CD14-positive monocyte (primary cell): ENCODE results near the gene ERBB3. TPM values are rescaled to one million over a fixed set of nuclear protein-coding genes. Genes with fewer than 3 reads are reported as not detected.
A peak's percentile ranks its signal among the peaks of the same experiment; 100 is the strongest.

Experiments
- DNase-seq, 3 donors: peaks; one replicate each; pipeline ENCODE4 v3.0.0-alpha.2; 2011 to 2022
- H2AFZ ChIP-seq: 2 replicates; pipeline ENCODE4 v1.6.0; 2012; ENCODE audit warnings: mild to moderate bottlenecking, low read depth, low read length, inconsistent platforms; ENCODE audit not compliant: insufficient read depth, poor library complexity, severe bottlenecking
- H3K27ac ChIP-seq, 2 donors: 1 replicate in 1 of 2; 2 replicates in 1 of 2; pipeline ENCODE4 v1.5.1; 2012 to 2013; ENCODE audit warnings: low read length in 2 of 2, control low read depth in 1 of 2, inconsistent platforms in 1 of 2, low read depth in 1 of 2, mild to moderate bottlenecking in 1 of 2
- H3K27me3 ChIP-seq, 2 donors: one replicate each; pipeline versions ENCODE4 v1.6.0 to v1.6.1; 2011 to 2013; ENCODE audit warnings: low read length in 2 of 2; ENCODE audit not compliant: control insufficient read depth in 2 of 2, insufficient read depth in 2 of 2
- H3K36me3 ChIP-seq, 2 donors: replicated peaks in 1 of 2; 1 replicate in 1 of 2; 2 replicates in 1 of 2; pipeline versions ENCODE4 v1.5.1 to v1.6.1; 2012 to 2013; ENCODE audit warnings: low read length in 2 of 2, control low read depth in 1 of 2, inconsistent platforms in 1 of 2, mild to moderate bottlenecking in 1 of 2; ENCODE audit not compliant: insufficient read depth in 2 of 2, control insufficient read depth in 1 of 2
- H3K4me1 ChIP-seq, 2 donors: 1 replicate in 1 of 2; 2 replicates in 1 of 2; pipeline versions ENCODE4 v1.5.1 to v1.6.1; 2012 to 2013; ENCODE audit warnings: low read length in 2 of 2, control low read depth in 1 of 2, inconsistent platforms in 1 of 2, mild to moderate bottlenecking in 1 of 2, moderate library complexity in 1 of 2; ENCODE audit not compliant: insufficient read depth in 2 of 2, control insufficient read depth in 1 of 2
- H3K4me2 ChIP-seq: replicated peaks from 2 replicates; pipeline ENCODE3; 2012; ENCODE audit warnings: low read length, moderate library complexity, mild to moderate bottlenecking; ENCODE audit not compliant: poor library complexity, severe bottlenecking; ENCODE audit errors: extremely low read depth
- H3K4me3 ChIP-seq, 3 experiments: fragments of 200-600 bp in 1 of 3; sonication (generic) in 1 of 3; replicated peaks in 1 of 3; 1 replicate in 2 of 3; 2 replicates in 1 of 3; pipeline ENCODE4 v1.5.1; 2011 to 2013; ENCODE audit warnings: low read length in 3 of 3, mild to moderate bottlenecking in 3 of 3, control low read depth in 2 of 3, low read depth in 2 of 3, inconsistent platforms in 1 of 3, moderate library complexity in 1 of 3
- H3K79me2 ChIP-seq: 2 replicates; pipeline ENCODE4 v1.6.0; 2012; ENCODE audit warnings: mild to moderate bottlenecking, control low read depth, inconsistent platforms, low read length, moderate library complexity; ENCODE audit not compliant: insufficient read depth
- H3K9ac ChIP-seq: 2 replicates; pipeline ENCODE4 v1.6.0; 2017; ENCODE audit warnings: low read length, mild to moderate bottlenecking; ENCODE audit not compliant: insufficient read depth, poor library complexity, severe bottlenecking
- H3K9me3 ChIP-seq, 2 donors: replicated peaks in 1 of 2; 1 replicate in 1 of 2; 2 replicates in 1 of 2; pipeline versions ENCODE4 v1.5.1 to v1.6.1; 2012 to 2013; ENCODE audit warnings: low read length in 2 of 2, control low read depth in 1 of 2; ENCODE audit not compliant: control insufficient read depth in 1 of 2, insufficient read depth in 1 of 2
- H4K20me1 ChIP-seq: 2 replicates; pipeline ENCODE4 v1.6.0; 2012; ENCODE audit warnings: mild to moderate bottlenecking, low read length, control low read depth, moderate library complexity; ENCODE audit not compliant: insufficient read depth
- H3K27ac Mint-ChIP-seq, 7 donors: one replicate each; pipeline ENCODE4 v1.8.0; 2020; ENCODE audit warnings: mild to moderate bottlenecking in 7 of 7, mixed read lengths in 7 of 7, moderate library complexity in 6 of 7, inconsistent platforms in 2 of 7
- H3K27me3 Mint-ChIP-seq, 3 donors: one replicate each; pipeline ENCODE4 v1.8.0; 2021 to 2022; ENCODE audit warnings: low read depth in 3 of 3, mild to moderate bottlenecking in 3 of 3, mixed read lengths in 3 of 3, moderate library complexity in 3 of 3, inconsistent platforms in 1 of 3
- H3K36me3 Mint-ChIP-seq, 2 donors: one replicate each; pipeline ENCODE4 v1.8.0; 2020; ENCODE audit warnings: mixed read lengths in 2 of 2, inconsistent platforms in 1 of 2, mild to moderate bottlenecking in 1 of 2
- H3K4me1 Mint-ChIP-seq: one replicate; pipeline ENCODE4 v1.8.0; 2020; ENCODE audit warnings: mild to moderate bottlenecking, mixed read lengths
- H3K4me3 Mint-ChIP-seq, 2 donors: one replicate each; pipeline ENCODE4 v1.8.0; 2020; ENCODE audit warnings: mild to moderate bottlenecking in 2 of 2, mixed read lengths in 2 of 2, moderate library complexity in 1 of 2
- H3K9me3 Mint-ChIP-seq, 7 donors: one replicate each; pipeline ENCODE4 v1.8.0; 2020 to 2022; ENCODE audit warnings: mixed read lengths in 7 of 7, mild to moderate bottlenecking in 6 of 7, moderate library complexity in 6 of 7, inconsistent platforms in 2 of 7
- CTCF ChIP-seq: fragments of 200-600 bp; IDR thresholded peaks from one replicate; pipeline ENCODE4 v1.8.0; 2022; ENCODE audit warnings: antibody characterized with exemption, mild to moderate bottlenecking
- WGBS: methylation state at CpG from one replicate; pipeline ENCODE4 v1.1.5; 2013; ENCODE audit warnings: missing lambda C conversion rate; ENCODE audit not compliant: insufficient coverage; 5-methylcytosine and 5-hydroxymethylcytosine counted together
- intact Hi-C, 2 donors: fragments of 100-400 bp; cut with micrococcal nuclease; formaldehyde crosslinking; loops; one replicate each; pipeline versions ENCODE4 v1.15.0 to v1.15.1; 2023
- polyA plus RNA-seq, 3 donors: library from polyadenylated mRNA; depleted of rRNA in 1 of 3; unstranded in 2 of 3; stranded (reverse) in 1 of 3; fragments of 300-500 nt in 2 of 3; fragments of >200 nt in 1 of 3; fragmentation: Illumina TruSeq in 2 of 3; gene quantifications; 1 replicate in 2 of 3; 2 replicates in 1 of 3; pipeline ENCODE4 v1.2.3, GENCODE V29; 2012 to 2021

Gene ERBB3
- polyA plus RNA-seq, 3 donors: 0.01 TPM; not detected in 2

- peak overlapping the region; percentile 60 to 99 (median 94) for H3K4me3 ChIP-seq
- H3K79me2 ChIP-seq: peaks cover 44% of the 10 kb centered on the region
- no peak for DNase-seq
These were observed 48.8 kb downstream of the ERBB3 start for GRCh38 chr12:56128670-56129205.

More at GRCh38 chr12:56128670-56129205, 48.8 kb downstream of the ERBB3 start:
- intact Hi-C loops: loop anchor here (2.0 to 10.0 kb wide), 4 partner anchors 22 to 336 kb away; partner anchors contain the start of genes SPRYD4 (in 2 of the 2), NABP2 (in 1 of the 2) and RNF41 (in 1 of the 2)
- WGBS: 0% methylated on average over 10 of the region's 20 CpGs
- H3K4me1 ChIP-seq: peaks cover 53 to 62% of the 10 kb centered on the region in 2 donors
- H3K27ac ChIP-seq: peak overlapping the region; percentile 54 to 78
- H4K20me1 ChIP-seq: no peaks in the 10 kb centered on the region
- TF ChIP-seq CTCF: no peak
- peaks cover 53% of the 10 kb centered on the region for H3K4me1 Mint-ChIP-seq
- H3K36me3 Mint-ChIP-seq: peaks cover 39% of the 10 kb centered on the region in 2 donors
- H3K4me3 Mint-ChIP-seq: peak overlapping the region; percentile 95 to 98
- H3K9me3 Mint-ChIP-seq: peaks cover 0 to 4% (median 0%) of the 10 kb centered on the region in 7 donors
- no peaks in the 10 kb centered on the region for H3K9me3 ChIP-seq
- peak overlapping the region; percentile 84 to 94 (median 93) for H3K27ac Mint-ChIP-seq
- no peaks in the 10 kb centered on the region for H3K27me3 ChIP-seq
- peak overlapping the region; percentile 68 for H3K9ac ChIP-seq
- peaks cover 31 to 35% of the 10 kb centered on the region in 2 donors for H3K36me3 ChIP-seq
- peaks cover 0 to 6% (median 1%) of the 10 kb centered on the region in 3 donors for H3K27me3 Mint-ChIP-seq
- H3K4me2 ChIP-seq: peak overlapping the region; percentile 99
- peak overlapping the region; percentile 84 for H2AFZ ChIP-seq
